ENCODE measurements around the gene DNAJC1.

DNAJC1 gene

GRCh38 chr10:21832821-21833130 is 170.8 kb downstream of the DNAJC1 start:
- no peaks in the 10 kb centered on the region for H3K9me3 ChIP-seq
- no peak for TF ChIP-seq CTCF (IDR thresholded peaks at IDR 0.05; ENCODE audit: low read depth, low read length)

GRCh38 chr10:21831986-21832820 is 171.3 kb downstream of the DNAJC1 start:
- H3K36me3 ChIP-seq = no peaks in the 10 kb centered on the region
- H3K9me3 ChIP-seq = no peaks in the 10 kb centered on the region
- no peak for DNase-seq
- no peak overlapping the region for H3K4me3 ChIP-seq (ENCODE audit: low read depth, low read length)
- no peak for TF ChIP-seq CTCF (IDR thresholded peaks at IDR 0.05; ENCODE audit: low read depth, low read length)
- H3K4me1 ChIP-seq = no peaks in the 10 kb centered on the region
- no peaks in the 10 kb centered on the region for H3K27me3 ChIP-seq

More at GRCh38 chr10:21832821-21833130, 170.8 kb downstream of the DNAJC1 start:
- DNase-seq = no peak
- Histone ChIP-seq H3K4me1 (no peaks in the 10 kb centered on the region), H3K27me3 (no peaks in the 10 kb centered on the region), H3K36me3 (no peaks in the 10 kb centered on the region), H3K4me3 (ENCODE audit: low read depth, low read length) (no peak overlapping the region)

DNA sequence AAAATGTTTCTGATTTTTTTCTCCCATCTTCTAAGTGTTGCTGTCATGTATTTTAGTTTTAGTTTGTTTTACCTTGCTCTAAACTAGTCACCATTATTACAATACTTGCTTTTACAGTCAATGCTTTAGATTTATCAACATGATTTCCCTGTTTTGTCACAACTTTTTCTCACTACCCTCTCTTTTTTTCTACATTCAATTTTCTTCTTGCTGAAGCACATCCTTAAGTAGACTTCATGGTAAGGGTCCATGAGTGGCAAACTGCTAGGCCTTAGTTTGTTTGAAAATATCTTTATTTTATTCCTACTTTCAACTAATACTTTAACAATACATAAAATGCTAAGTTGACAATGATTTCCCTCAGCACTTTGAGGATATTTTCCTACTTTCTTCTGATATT is 173.5 kb downstream of the DNAJC1 start:
- Histone ChIP-seq H3K36me3 (no peaks in the 10 kb centered on the region), H3K27me3 (no peaks in the 10 kb centered on the region), H3K4me1 (no peaks in the 10 kb centered on the region), H3K4me3 (ENCODE audit: low read depth, low read length) (no peak overlapping the region), H3K9me3 (no peaks in the 10 kb centered on the region)
- TF ChIP-seq CTCF (IDR thresholded peaks at IDR 0.05; ENCODE audit: low read depth, low read length) = no peak
- no peak for DNase-seq

GRCh38 chr10:21827308-21827707 is 176.2 kb downstream of the DNAJC1 start:
- Histone ChIP-seq H3K4me1 (no peaks in the 10 kb centered on the region), H3K4me3 (ENCODE audit: low read depth, low read length) (no peak overlapping the region), H3K27me3 (no peaks in the 10 kb centered on the region), H3K9me3 (no peaks in the 10 kb centered on the region), H3K36me3 (no peaks in the 10 kb centered on the region)
- no peak for DNase-seq
- TF ChIP-seq CTCF (IDR thresholded peaks at IDR 0.05; ENCODE audit: low read depth, low read length) = no peak

DNA sequence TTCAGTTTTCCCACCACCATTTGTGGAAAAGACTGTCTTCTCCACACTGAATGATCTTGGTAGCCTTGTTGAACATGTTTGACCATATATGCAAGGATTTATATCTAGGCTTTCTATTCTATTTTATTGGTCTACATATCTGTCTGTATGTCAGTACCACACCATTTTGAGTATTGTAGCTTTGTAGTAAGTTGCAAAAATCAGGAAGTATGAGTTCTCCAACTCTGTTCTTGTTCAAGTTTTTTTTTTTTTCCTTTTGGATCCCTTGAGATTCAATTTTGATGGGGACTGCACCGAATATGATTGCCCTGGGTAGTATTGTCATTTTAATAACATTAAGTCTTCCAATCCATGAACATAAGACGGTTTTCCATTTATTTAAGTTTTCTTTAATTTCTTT is 176.8 kb downstream of the DNAJC1 start:
- Histone ChIP-seq H3K27me3 (no peaks in the 10 kb centered on the region), H3K4me1 (no peaks in the 10 kb centered on the region), H3K9me3 (no peaks in the 10 kb centered on the region), H3K36me3 (no peaks in the 10 kb centered on the region), H3K4me3 (ENCODE audit: low read depth, low read length) (no peak overlapping the region)
- TF ChIP-seq CTCF (IDR thresholded peaks at IDR 0.05; ENCODE audit: low read depth, low read length) = no peak
- no peak for DNase-seq

DNA sequence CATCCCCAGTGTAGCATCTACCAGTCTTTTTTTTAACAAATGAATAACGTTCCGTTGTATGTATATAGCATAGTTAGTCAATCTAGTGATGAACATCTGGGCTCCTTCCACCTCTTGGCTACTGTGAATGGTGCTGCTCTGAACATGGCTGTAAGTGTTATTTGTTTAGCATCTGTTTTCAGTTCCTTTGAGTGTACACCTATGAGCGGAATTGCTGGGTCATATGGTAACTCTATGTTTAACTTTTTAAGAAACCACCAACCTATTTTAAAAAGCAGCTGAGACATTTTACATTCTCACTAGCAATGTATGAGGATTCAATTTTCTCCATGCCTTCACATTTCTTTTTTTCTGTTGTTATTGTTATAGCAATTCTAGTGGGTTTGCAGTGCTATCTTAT is 178.2 kb downstream of the DNAJC1 start:
- DNase-seq = no peak
- Histone ChIP-seq H3K4me3 (ENCODE audit: low read depth, low read length) (no peak overlapping the region), H3K36me3 (no peaks in the 10 kb centered on the region), H3K4me1 (no peaks in the 10 kb centered on the region), H3K9me3 (no peaks in the 10 kb centered on the region), H3K27me3 (no peaks in the 10 kb centered on the region)
- TF ChIP-seq CTCF (IDR thresholded peaks at IDR 0.05; ENCODE audit: low read depth, low read length) = no peak

All from BE2C (cell line).